Ishikawa (cell line): ENCODE measurements around the gene CRIP3.

Experiments used
- CREB1 ChIP-seq: IDR thresholded peaks from 2 replicates; pipeline ENCODE4 v1.6.1; 2012; ENCODE audit warnings: low read depth
- EGR1 ChIP-seq: IDR thresholded peaks from 2 replicates; pipeline ENCODE4 v1.6.1; 2012
- EP300 ChIP-seq: IDR thresholded peaks from 2 replicates; pipeline ENCODE4 v1.6.1; 2012; ENCODE audit warnings: borderline replicate concordance
- FOXM1 ChIP-seq: IDR thresholded peaks from 2 replicates; pipeline ENCODE4 v1.6.1; 2012; ENCODE audit warnings: low read depth, borderline replicate concordance
- TAF1 ChIP-seq: IDR thresholded peaks from 2 replicates; pipeline ENCODE4 v1.6.1; 2012; ENCODE audit warnings: low read depth, mild to moderate bottlenecking
- TCF12 ChIP-seq: IDR thresholded peaks from 2 replicates; pipeline ENCODE4 v1.6.1; 2012; ENCODE audit warnings: low read depth
- TEAD4 ChIP-seq: IDR thresholded peaks from 2 replicates; pipeline ENCODE4 v1.6.1; 2012
- YY1 ChIP-seq: IDR thresholded peaks from 2 replicates; pipeline ENCODE4 v1.6.1; 2012; ENCODE audit warnings: low read depth
- ZBTB7A ChIP-seq: IDR thresholded peaks from 2 replicates; pipeline ENCODE4 v1.6.1; 2012; ENCODE audit warnings: low read depth
- TF ChIP-seq, protein P1 (sequence below): IDR thresholded peaks from 2 replicates; pipeline ENCODE4 v1.6.1; 2012; ENCODE audit warnings: low read depth, mild to moderate bottlenecking
- TF ChIP-seq, protein P2 (sequence below): IDR thresholded peaks from 2 replicates; pipeline ENCODE4 v1.6.1; 2012

DNA sequence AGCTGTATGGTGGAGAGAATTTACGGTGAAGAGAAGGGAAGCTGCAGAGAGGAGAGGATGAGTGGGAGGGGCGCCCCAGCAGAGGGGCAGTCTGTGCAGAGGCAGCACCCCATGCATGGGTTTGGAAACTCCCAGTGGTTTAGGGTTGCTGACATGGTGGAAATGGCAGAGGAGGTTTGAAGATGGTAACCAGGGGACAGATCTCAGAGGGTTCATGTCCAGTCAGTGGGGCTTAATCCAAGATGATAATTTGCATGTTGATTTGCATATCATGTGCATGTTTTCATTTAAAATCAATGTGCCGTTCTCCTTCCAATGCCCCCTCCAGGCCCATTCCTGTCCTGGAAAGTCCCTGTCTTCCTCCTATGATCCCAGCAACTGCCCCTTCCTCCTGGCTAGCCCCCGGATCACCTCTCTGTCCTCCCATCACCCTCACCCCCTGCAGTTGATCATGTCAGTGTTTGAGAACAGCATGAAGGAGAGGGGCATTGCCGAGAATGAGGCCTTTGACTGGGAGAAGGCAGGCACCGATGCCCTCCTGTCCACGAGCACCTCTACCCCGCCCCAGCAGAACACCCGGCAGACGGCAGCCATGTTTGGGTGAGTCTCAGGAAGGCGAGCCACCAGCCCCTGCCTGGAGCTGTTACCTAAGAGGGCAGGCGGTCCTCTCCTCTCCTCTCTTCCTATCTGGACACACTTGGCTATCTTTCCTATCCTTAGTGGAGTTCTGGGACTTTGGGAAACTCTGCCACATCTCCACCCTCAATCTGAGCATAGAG, 51.1 kb downstream of the CRIP3 start:
- TF ChIP-seq YY1 (no peak), EP300 (no peak), FOXM1 (no peak), ZBTB7A (no peak), EGR1 (no peak), CREB1 (no peak), TEAD4 (no peak), TAF1 (no peak), TCF12 (no peak)
- TF ChIP-seq, protein P1, sequence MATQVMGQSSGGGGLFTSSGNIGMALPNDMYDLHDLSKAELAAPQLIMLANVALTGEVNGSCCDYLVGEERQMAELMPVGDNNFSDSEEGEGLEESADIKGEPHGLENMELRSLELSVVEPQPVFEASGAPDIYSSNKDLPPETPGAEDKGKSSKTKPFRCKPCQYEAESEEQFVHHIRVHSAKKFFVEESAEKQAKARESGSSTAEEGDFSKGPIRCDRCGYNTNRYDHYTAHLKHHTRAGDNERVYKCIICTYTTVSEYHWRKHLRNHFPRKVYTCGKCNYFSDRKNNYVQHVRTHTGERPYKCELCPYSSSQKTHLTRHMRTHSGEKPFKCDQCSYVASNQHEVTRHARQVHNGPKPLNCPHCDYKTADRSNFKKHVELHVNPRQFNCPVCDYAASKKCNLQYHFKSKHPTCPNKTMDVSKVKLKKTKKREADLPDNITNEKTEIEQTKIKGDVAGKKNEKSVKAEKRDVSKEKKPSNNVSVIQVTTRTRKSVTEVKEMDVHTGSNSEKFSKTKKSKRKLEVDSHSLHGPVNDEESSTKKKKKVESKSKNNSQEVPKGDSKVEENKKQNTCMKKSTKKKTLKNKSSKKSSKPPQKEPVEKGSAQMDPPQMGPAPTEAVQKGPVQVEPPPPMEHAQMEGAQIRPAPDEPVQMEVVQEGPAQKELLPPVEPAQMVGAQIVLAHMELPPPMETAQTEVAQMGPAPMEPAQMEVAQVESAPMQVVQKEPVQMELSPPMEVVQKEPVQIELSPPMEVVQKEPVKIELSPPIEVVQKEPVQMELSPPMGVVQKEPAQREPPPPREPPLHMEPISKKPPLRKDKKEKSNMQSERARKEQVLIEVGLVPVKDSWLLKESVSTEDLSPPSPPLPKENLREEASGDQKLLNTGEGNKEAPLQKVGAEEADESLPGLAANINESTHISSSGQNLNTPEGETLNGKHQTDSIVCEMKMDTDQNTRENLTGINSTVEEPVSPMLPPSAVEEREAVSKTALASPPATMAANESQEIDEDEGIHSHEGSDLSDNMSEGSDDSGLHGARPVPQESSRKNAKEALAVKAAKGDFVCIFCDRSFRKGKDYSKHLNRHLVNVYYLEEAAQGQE, result no peak
- TF ChIP-seq, protein P2, sequence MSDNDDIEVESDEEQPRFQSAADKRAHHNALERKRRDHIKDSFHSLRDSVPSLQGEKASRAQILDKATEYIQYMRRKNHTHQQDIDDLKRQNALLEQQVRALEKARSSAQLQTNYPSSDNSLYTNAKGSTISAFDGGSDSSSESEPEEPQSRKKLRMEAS, result no peak
